Measurements from ENCODE around the gene ACAP3. TPM values are rescaled to one million over a fixed set of nuclear protein-coding genes. Genes with fewer than 3 reads are reported as not detected.

Gene ACAP3
- total RNA-seq, 1 experiment from 2014 or later, result 35.9 TPM

GRCh38 chr1:1307261-1307922 is 338 bp downstream of the ACAP3 start:
- DNase-seq (ENCODE audit: low read depth), result peak; percentile 45
- in situ Hi-C loops (cut with HindIII; ENCODE audit: low pct_unique_long_range_greater_than_20kb, low sequenced_read_pairs), result no loop called here

- DNase-seq (ENCODE audit: low read depth), result no peak
- in situ Hi-C loops (cut with HindIII; ENCODE audit: low pct_unique_long_range_greater_than_20kb, low sequenced_read_pairs), result no loop called here
These were observed 969 bp downstream of the ACAP3 start for GRCh38 chr1:1306661-1307260.

GRCh38 chr1:1306070-1306660 is 1.6 kb downstream of the ACAP3 start:
- in situ Hi-C loops (cut with HindIII; ENCODE audit: low pct_unique_long_range_greater_than_20kb, low sequenced_read_pairs), result no loop called here
- no peak for DNase-seq (ENCODE audit: low read depth)

- peak; percentile 80 for DNase-seq (ENCODE audit: low read depth)
- in situ Hi-C loops (cut with HindIII; ENCODE audit: low pct_unique_long_range_greater_than_20kb, low sequenced_read_pairs), result no loop called here
These were observed 2.2 kb downstream of the ACAP3 start for GRCh38 chr1:1305300-1306069.

- DNase-seq (ENCODE audit: low read depth), result peak; percentile 81
- in situ Hi-C loops (cut with HindIII; ENCODE audit: low pct_unique_long_range_greater_than_20kb, low sequenced_read_pairs), result no loop called here
These were observed 3.1 kb downstream of the ACAP3 start for GRCh38 chr1:1304331-1305299.

GRCh38 chr1:1303736-1304135 is 4.0 kb downstream of the ACAP3 start:
- DNase-seq (ENCODE audit: low read depth), result no peak
- in situ Hi-C loops (cut with HindIII; ENCODE audit: low pct_unique_long_range_greater_than_20kb, low sequenced_read_pairs), result no loop called here

- in situ Hi-C loops (cut with HindIII; ENCODE audit: low pct_unique_long_range_greater_than_20kb, low sequenced_read_pairs), result no loop called here
- no peak for DNase-seq (ENCODE audit: low read depth)
These were observed 4.7 kb downstream of the ACAP3 start for GRCh38 chr1:1302951-1303509.

GRCh38 chr1:1302006-1302430 is 5.7 kb downstream of the ACAP3 start:
- in situ Hi-C loops (cut with HindIII; ENCODE audit: low pct_unique_long_range_greater_than_20kb, low sequenced_read_pairs), result no loop called here
- no peak for DNase-seq (ENCODE audit: low read depth)

GRCh38 chr1:1300352-1300739 is 7.4 kb downstream of the ACAP3 start:
- no peak for DNase-seq (ENCODE audit: low read depth)
- in situ Hi-C loops (cut with HindIII; ENCODE audit: low pct_unique_long_range_greater_than_20kb, low sequenced_read_pairs), result no loop called here

GRCh38 chr1:1299686-1300351 is 7.9 kb downstream of the ACAP3 start:
- DNase-seq (ENCODE audit: low read depth), result no peak
- in situ Hi-C loops (cut with HindIII; ENCODE audit: low pct_unique_long_range_greater_than_20kb, low sequenced_read_pairs), result no loop called here

- in situ Hi-C loops (cut with HindIII; ENCODE audit: low pct_unique_long_range_greater_than_20kb, low sequenced_read_pairs), result no loop called here
These were observed 8.7 kb downstream of the ACAP3 start for GRCh38 chr1:1298861-1299685.

GRCh38 chr1:1297802-1298424 is 9.8 kb downstream of the ACAP3 start:
- no peak for DNase-seq (ENCODE audit: low read depth)
- in situ Hi-C loops (cut with HindIII; ENCODE audit: low pct_unique_long_range_greater_than_20kb, low sequenced_read_pairs), result no loop called here

More at GRCh38 chr1:1298861-1299685, 8.7 kb downstream of the ACAP3 start:
- DNase-seq (ENCODE audit: low read depth), result no peak

GRCh38 chr1:1296070-1297061 is 11.4 kb downstream of the ACAP3 start:
- in situ Hi-C loops (cut with HindIII; ENCODE audit: low pct_unique_long_range_greater_than_20kb, low sequenced_read_pairs), result no loop called here
- no peak for DNase-seq (ENCODE audit: low read depth)

- no peak for DNase-seq (ENCODE audit: low read depth)
- in situ Hi-C loops (cut with HindIII; ENCODE audit: low pct_unique_long_range_greater_than_20kb, low sequenced_read_pairs), result no loop called here
These were observed 12.4 kb downstream of the ACAP3 start for GRCh38 chr1:1295154-1295923.

All from Caki2 (cell line).